ENCODE results near the gene CDH26.
"Not testable (repeated sequence)": the region's sequence is repeated elsewhere in the genome, so short reads cannot be mapped to it uniquely, and the experiment has no call there.

CDH26 gene

GRCh38 chr20:60020251-60020650 is 62.0 kb downstream of the CDH26 start:
- no peak for DNase-seq

DNA sequence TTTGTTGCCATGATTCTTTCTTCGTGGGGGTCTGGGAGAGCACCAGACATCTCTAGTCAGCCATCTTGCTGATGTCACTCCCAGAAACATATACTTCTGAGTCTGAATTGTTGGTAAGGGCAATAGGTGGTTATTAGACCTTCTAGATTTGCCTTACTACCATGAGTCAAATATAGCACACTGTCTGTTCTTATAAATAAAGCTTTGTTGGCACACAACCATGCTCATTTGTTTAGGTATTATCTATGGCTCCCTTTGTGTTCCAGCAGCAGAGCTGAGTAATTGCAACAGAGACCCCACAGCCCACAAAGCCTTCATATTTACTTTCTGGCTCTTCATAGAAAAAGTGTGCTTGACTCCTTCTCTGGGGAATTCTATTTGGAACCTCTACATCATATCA is 62.9 kb downstream of the CDH26 start:
- no peak for DNase-seq

DNA sequence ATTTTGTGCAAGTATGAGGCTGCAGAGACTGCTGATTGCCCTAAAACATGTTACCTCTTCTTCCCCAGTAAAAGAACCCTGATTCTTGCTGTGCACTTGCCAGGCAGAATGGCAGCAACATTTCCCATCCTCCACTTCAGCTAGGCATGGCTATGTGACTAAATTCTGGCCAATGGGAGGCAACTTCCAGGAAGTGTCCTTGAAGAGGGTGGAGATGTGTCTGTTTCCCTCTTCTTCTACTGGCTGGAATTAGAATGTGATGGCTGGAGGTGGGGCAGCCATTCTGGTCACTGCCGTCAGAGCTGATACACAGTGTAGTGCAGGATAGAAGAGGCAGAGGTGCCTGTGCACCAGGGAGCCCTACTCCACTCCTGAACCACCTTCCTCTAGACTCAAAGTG is 64.6 kb downstream of the CDH26 start:
- DNase-seq: no peak

DNA sequence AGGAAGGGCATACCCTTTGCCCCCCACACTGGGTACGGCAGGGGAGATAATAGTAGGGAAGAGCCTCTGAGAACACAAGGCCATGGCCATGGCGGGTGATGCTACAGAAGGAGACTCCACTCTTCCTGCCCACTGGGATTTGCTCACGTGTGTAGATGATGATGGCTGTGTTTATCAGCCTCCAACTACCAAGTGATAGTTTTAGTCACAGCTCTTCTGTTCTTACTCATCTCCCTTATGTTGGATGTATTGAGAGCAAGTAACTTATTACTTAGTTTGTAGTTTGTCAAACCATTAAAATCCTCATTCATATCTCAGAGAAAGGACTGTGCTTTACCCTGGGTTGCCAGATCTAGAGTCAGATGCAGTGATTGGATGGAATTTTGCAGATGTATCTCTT is 66.0 kb downstream of the CDH26 start:
- DNase-seq: no peak

DNA sequence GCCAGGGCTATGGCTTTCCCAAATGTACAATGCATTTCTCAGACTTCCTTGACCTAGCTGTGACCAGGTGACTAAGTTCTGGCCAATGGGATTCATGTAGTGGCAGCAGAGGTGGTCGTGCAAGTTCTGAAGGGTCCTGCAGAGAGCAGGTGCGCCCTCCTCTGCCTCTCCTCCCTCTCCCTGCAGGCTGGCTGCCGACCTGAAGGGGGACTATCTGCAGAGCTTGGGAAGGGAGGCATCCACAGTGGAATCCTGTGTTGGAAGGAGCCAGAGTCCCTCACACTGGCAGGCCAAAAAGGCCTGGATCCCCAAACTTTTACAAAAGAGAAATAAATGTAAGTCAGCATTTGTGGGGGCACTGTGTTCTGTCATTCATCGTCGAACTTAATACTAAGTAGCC is 66.6 kb downstream of the CDH26 start:
- no peak for DNase-seq

- no peak for DNase-seq
Measured at GRCh38 chr20:60026010-60026409, 67.8 kb downstream of the CDH26 start.

- DNase-seq: no peak
Measured at GRCh38 chr20:60030471-60030870, 72.2 kb downstream of the CDH26 start.

- no peak for DNase-seq
Measured at GRCh38 chr20:60031107-60031506, 72.9 kb downstream of the CDH26 start.

- no peak for DNase-seq
Measured at GRCh38 chr20:60034231-60035110, 76.2 kb downstream of the CDH26 start.

GRCh38 chr20:60035486-60035885 is 77.3 kb downstream of the CDH26 start:
- no peak for DNase-seq

- DNase-seq: no peak
Measured at GRCh38 chr20:60036346-60036745, 78.1 kb downstream of the CDH26 start.

- DNase-seq: no peak
Measured at GRCh38 chr20:60036746-60037499, 78.7 kb downstream of the CDH26 start.

- DNase-seq: no peak
Measured at GRCh38 chr20:60038400-60039008, 80.3 kb downstream of the CDH26 start.

DNA sequence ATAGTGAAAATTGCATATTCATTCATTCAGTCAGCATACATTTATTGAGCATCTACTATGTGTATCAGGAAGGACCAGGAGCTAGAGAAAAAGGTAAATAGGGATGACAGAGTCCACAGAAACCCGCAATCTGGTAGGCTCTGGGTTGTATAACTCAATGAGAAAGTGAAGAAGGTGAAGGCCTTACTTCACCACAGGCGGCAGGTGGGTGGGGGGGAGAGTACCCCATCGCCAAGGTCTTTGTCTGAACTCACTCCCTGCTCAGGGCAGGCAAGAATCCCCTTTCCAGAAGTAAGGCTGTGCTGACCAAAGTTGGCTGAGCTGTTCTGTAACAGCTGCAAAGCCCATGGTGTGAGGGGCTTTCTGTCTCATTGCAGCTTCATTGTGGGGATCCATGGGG is 81.3 kb downstream of the CDH26 start:
- DNase-seq: no peak

- DNase-seq: no peak
Measured at GRCh38 chr20:60040471-60041162, 82.4 kb downstream of the CDH26 start.

GRCh38 chr20:60041436-60042165 is 83.4 kb downstream of the CDH26 start:
- not testable (repeated sequence) for DNase-seq

DNA sequence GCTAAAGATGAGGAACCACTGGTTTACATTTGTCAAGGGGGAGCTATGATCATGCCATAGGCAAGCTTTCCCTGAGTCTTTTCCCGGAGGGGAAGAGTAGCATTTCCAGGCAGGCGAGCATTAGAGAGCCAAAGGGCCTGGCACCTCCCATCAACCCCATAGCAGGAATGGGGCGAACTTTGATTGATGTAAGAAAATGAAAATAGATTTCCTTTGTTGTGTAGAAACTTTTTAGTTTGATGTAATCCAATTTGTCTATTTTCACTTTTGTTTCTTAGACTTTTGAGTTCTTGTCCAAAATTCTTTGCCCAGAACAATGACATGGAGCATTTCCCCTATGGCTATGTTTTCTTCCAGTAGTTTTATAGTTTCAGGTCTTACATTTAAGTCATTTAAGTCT is 85.2 kb downstream of the CDH26 start:
- no peak for DNase-seq

DNA sequence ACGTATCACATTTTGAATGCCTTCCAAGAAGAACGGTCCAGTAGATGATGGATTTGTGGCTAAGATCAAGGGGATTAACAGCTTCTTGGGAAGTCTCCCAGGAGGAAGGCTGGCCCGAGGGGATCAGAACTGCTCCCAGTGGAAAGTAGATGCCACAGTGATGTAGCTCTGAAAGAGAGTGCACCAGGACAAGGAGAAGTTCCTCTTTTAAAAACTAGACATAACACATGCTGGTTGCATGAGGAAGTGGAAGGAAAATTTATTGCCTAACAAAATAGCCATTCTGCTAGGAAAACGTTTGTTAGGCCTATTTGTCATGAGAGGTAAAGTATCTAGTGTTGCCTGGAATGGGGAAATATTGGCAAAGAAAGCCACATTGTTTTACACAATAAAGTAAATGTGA is 87.8 kb downstream of the CDH26 start:
- no peak for DNase-seq

- DNase-seq: no peak
Measured at GRCh38 chr20:60046436-60046835, 88.2 kb downstream of the CDH26 start.

DNA sequence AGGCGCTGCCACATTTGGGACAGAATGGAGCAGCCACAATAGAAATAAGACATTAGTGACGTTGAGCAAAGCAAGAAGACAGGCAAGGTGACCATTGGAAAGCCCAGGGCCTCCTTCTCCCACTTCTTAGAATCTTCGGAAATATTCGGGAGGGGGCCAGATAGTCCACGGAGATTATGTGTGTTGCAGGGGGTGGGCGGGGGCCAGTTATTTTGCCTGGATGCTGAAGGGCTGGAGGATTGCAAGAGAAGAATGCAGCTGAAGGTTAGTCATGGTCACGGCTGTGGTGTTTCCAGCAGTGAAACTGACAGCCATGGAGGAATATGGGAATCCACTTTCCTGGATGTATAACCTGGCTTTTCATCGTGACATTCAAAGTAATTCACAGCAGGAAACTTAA is 88.6 kb downstream of the CDH26 start:
- DNase-seq: no peak

DNA sequence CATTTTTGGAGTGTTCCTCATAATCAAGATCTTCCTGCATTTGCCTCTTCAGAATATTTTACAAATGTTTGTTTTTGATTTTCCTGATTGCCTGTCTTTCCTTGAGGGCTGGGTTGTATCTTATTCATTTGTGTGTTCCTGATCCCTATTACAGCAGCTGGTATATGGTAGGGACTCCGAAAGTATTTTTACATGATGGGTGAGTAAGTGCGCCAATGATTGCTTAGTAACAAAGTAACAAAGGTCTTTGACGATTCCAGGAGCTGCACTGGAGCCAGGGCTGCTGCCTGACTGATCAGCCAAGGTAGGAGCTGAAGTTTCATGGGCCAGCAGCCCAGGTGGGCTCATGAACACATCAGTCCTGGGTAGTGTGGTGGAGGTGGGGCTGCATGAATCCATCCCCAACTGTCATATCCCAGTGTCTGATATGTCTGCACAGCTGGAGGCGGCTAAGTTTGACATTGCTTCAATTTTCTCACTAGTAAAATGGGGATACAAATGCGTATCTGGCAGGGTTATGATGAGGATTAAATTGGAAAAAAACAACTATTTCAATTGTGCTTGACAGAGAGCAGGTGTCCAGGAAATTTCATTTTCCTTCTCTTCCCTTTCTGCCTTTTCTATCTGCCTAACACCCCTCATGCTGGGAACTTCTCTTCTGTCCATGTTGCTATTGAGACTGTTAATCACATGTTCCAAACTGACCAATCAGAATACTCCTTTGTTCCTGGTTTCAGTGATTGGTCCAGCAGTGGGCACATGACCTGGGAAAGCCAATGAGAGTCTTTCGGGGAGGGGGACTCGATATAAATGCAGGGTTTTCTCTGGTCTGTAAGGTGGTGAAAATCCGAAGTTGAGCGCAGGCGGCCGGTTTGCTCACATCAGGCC is 90.7 kb downstream of the CDH26 start:
- DNase-seq: no peak

Measured in NCI-H748 treated with DMSO at 0.1 percent for 48 hours (cell line).